HG03457 (cell line): ENCODE measurements around the gene CHST15.

Experiments used
- ATAC-seq: cut with Tn5 transposase; IDR thresholded peaks from one replicate; pipeline ENCODE4 v1.9.1; 2021; ENCODE audit warnings: moderate number of reproducible peaks; ENCODE audit not compliant: unreplicated experiment

Gene CHST15

DNA sequence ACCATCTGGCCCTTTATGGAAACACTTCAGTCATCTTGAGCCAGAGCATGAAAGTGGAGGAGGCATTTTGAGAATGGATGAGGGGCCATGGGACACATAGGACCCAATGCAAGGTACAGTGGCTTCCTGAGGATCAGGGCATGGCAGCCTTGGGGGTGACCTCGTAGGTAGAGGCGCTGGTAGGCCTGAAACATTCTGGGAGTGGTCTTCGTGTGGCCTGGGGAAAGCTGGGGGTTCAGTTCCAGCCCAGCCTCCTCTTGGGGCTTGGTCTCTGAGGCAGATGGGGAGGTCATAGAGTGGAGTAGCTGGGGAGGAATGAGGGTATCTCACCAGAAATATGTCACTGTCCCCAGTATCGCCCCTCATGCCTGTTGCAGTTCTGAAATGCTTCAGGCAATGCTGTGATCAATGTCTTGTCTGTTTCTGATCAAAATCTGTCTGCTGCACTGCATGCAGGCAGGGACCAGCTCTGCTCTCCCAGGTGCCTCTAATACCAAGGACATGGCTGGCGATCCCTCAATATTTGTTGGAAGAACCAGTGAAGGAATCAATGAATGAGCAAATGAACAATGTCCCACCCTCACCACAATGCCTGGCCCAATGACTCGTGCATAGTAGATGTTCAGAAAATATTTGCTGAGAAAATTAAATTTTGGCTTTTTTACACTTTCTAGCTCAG is 90.9 kb downstream of the CHST15 start:
- no peak for ATAC-seq

DNA sequence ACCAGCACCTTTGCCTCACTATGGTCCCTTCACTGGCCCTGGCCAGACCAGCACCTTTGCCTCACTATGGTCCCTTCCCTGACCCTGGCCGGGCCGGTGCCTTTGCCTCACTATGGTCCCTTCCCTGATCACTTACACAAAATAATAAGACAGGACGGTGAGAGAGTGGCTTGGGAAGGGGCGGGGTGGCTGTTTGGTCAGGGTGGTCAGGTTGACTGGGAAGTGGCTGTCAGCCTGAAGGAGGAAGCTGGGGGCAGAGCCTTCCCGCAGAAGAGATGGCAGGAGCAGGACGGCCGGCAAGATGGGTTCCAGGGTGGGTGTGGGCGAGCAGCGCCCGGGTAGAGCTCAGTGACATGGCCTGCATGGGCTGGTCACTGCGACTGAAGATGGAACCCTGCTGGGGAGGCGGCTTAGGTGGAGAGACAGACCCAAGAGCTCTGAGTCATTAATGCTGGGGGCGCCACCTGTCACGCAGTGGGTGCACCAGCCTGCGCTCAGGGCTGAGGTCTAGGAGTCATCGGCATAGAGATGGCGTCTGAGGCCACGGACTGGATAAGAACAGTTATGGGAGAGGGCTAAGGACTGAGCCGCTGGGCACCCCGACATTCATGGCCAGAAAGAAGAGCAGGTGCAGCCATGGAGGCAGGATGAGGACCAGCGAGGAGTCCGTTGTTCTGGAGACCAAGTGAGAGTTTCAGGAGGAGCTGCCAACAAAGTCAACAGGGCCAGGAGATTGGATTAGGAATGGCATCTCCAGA is 91.8 kb downstream of the CHST15 start:
- ATAC-seq: no peak

DNA sequence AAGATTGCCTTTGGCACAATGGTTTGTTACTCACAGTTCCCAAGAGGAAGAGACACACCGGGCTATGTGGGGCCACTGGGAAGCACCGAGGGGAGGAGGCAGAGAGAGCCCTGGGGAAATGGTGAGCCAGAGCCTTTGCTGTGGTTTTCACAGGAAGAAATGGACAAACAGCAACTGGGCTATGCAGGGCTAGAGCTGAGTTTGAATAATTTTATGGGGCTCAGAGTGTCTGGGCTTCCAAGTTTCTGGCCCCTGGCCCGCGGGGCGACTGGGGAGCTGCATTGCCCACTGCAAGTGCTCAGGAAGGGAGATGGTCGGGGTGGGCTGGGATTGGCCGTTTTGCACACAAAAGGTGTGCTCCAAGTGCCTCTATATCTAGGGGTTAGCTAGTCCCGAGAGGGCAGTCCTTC is 92.6 kb downstream of the CHST15 start:
- ATAC-seq: no peak

DNA sequence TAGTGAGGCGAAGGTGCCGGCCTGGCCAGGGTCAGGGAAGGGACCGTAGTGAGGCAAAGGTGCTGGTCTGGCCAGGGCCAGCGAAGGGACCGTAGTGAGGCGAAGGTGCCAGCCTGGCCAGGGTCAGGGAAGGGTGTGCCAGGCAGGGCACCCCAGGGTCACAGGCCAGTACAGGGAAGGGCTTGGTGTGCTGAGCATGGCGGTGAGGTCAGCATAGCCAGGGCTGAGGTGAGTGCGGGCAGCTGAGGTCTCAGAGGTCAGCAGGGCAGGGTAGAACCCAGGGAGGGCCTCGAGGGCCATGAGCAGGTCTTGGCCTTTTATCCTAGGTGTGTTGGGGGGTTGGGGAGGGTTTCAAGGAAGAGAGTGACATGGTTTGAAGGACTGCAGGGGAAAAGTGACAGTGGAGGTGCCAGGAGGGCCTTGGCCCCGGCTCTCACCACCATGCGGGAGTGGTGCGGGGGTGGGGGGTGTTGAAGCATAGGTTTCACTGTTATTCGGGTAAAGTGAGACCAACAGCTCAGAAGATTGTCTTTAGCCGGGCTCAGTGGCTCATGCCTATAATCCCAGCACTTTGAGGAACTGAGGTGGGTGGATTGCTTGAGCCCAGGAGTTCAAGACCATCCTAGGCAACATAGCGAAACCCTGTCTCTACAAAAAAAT is 93.3 kb downstream of the CHST15 start:
- ATAC-seq: no peak

DNA sequence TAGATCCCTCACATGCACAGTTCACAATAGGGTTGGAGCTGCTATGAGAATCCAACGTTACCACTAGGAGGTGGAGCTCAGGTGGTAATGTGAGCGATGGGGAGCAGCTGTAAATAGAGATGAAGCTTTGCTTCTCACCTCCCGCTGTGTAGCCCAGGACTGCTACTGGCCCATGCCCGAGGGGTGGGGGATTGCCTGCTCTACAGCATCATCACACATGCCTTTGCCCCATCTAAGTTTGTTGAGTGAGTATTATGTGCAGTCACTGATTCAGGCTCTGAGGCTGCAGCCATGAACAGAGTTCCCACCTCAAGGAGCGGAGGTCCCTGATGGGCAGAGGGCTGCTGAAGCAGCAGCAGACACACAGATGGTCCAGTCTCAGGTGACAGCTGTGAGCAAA is 94.1 kb downstream of the CHST15 start:
- ATAC-seq: no peak

DNA sequence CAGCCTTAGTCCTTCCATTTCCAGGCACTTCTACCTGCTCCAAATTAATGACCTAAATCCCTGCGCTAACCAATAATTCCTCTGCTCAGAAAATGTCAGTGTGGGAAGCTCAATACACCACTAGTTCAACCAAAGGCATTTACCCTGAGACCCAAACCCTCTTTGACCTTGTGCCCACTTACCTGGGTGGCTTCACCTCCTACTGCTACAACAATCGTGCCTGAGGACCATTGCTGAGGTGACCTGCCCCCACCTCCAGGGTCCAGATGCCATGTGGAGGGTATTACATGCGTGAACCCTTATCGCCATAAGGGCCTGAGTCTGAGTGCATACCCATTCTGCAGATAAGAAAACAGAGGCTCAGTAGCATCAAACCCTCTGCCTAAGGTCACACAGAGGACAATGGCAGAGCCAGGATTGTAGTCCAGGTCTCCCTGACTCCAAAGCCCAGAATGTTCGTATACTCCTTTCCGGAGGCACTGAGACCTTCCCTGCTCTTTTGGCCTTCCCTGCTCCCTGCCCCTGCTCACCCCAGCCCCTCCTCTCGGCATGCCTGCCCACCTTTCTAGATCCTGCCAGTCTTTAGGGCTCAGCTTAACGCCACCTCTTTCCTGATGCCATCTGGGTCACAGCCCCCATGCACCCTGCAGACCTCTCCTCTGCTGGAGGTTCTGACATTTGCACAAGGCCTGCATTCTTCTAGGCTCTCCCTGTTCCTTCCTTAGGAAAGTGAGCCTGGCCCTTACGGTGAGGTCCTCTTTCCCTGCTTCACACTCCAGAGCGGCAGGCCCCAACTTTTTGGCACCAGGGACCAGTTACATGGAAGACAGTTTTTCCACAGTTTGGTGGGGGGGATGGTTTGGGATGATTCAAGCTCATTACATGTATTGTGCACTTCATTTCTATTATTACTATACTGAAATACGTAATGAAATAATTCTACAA is 94.9 kb downstream of the CHST15 start:
- no peak for ATAC-seq

DNA sequence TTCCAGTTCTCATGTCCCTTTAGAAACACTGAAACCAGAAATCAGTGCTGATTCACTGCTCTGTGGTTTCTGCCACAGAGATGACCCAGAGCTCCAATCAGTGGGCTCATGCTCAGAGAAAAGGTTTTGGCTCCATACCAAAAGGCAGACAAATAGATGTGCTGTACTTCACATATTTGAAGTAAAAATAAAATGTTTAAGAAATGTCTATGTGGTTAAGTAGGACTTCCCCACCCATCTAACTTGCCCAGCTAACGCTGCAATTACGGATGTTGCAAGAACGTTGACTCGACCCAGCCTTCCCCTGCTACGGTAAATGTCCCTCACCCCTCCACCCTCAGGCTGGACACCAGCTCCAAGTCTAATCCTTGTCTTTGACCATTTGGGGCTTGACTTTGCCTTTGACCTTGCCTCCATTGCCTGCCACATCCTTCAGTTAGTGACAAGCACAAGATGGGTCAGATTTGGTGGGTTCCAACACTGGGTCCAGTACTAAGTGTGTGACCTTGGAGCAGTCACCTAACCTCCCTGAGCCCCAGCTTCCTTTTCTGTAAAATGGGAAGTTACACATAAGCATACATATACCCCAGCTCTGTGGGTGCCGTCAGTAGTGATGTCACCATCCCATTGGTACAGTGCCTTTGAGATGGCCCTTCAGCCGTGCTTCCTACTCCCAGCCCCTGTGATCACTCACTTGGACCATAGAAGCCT is 95.8 kb downstream of the CHST15 start:
- ATAC-seq: no peak

DNA sequence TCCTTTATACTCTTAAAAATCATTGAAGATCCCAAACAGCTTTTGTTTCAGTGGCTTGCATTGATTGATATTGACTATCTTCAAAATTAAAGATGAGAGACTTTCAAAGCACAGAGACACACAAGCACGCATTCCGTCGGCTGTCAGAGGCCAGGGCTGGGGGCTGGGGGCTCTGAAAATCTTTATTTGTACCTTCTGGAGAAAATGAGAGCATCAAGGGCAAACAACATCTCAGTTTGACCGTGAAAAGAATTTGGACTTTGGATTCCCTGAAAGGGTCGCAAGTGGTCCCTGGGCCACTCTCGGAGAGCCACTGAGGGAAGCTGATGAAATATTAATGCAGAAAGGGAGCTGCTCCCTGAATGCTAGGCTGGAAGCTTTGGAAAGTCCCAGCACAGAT is 96.4 kb downstream of the CHST15 start:
- ATAC-seq: no peak

DNA sequence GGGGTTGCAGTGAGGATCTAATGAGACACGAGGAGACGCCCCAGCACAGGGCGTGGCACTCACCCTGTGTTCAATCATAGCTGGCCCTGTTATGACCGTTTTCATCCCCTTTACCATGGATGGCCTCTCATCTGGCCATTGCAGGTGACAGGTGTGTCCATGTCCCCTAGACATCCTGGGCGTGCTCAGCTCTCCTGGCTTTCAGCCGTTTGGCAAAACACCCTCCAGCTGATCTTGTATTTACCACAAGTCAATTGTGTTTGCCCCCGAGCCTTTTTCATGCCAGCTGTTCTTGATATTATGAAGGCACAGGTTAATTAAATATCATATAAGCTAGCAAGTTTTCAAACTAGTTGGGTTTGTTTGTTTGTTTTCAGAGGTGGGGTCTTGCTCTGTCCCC is 97.1 kb downstream of the CHST15 start:
- no peak for ATAC-seq

DNA sequence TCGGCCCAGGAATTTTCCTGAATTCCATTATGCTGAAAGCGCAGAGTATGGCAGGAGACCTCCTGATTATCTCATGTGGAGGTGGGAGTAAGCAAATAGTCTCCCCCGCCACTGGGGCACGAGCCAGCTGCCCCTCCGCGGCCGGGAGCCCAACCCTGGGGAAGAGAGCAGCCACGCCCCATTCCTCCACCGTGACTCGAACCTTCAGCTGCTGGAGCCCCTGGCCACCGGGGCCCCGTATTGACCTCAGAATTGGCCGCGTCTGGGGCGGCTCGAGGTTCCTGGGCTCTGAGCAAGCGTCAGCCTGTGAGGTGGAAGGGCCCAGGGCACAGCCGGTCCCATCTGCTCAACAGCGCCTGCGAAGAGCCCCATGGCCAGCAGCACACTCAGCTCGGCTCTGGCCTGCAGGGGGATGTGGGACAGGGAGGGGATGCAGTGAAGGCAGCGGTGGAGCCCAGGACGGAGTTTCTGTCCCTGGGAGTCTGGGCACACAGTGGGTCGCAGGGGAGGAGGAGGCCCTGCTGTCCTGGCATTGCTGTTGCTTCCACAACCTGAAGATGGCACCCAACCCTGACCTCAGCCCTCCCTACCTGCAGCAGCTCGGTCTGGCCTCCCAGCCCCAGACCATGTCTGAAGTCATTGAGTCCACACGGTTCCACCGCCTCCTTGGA is 97.8 kb downstream of the CHST15 start:
- ATAC-seq: no peak

DNA sequence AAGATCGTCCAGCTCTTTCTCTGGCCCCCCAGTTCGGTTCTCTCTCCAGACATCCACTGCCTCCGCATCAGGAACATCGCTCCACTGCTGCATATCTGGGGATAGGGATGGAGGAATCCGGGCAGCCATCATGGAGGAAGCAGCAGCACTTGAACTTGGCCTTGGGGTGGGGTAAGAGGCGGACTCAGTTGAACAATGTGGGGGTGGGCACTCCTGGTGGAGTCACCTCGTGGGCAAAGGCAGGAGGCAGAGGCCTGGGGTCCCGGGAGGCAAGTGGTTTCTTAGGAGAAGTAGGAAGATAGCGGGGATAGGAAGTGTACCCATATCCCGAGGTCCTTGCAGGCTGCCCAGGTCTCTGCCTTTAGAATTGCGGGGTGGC is 98.3 kb downstream of the CHST15 start:
- no peak for ATAC-seq

DNA sequence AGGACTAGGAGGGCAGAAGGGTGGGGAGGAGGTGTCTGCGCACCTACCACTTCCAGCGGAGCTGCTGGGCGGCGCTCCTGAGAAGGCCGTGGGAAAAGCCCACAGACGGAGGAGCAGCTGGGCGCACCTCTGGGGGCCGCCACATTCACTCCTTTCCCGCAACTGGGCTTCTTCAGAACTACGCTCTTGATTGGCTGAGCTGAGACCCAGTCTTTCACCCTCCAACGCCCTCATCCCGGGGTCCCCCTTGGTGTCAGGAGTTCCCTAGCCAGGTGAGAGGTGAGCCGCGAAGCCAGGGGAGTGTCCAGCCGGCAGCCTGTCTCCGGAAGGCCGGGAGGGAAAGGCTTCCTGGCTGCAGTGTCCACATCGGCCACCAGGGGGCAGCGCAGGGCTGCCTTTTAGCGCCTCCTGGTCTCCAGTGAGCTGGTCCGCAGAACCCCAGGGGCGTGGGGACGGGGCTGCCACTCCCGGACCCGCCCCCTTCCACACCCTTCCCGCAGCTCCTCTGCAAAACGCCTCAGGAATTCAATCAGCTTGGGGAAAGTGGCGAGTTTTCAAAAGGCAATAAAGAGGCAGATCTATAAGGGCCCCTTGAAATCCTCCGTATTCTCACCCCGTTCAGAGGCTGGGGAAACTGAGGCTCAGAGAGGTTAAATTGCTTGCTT is 98.8 kb downstream of the CHST15 start:
- no peak for ATAC-seq

DNA sequence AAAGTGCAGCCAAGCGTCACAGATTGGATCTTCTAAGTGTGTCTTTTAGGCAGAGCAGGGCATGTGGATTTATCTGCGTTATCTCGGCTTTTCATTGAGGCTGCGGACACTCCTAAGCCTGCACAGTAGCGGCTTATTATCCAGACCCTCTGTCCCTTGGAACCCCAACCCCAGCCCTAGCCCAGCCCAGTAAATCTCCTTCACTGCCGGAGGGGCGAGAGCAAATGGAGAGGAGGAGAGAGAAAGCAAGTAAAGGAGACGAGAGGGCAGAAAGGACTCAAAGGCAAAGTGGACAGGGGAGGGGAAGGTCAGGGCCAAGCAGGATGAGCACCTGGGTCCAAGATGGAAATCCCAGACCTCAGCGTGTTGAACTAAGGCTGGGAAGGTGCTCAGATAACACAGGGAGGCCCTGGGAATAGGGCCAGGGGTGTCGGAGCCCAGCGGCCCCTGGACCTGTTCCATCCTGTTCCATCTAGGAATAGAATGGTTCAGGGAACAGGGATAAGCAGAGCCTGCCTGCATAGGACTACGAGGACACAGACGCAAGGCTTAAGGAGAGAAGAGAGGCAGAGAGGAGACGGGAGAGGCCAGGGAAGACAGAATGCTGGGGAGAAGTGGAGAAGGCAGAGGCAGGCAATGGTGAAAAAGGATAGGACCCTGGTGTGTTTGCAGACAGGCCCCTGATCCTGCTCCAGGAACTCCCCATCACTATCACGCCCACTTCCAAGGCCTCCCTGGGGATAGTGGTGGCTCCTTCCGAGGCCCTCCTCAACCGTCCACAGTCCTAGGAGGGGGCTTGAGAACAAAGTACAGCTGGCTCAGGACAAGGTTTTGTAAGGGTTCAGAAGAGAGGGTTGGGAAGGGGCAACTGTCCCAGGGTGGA is 99.6 kb downstream of the CHST15 start:
- no peak for ATAC-seq

DNA sequence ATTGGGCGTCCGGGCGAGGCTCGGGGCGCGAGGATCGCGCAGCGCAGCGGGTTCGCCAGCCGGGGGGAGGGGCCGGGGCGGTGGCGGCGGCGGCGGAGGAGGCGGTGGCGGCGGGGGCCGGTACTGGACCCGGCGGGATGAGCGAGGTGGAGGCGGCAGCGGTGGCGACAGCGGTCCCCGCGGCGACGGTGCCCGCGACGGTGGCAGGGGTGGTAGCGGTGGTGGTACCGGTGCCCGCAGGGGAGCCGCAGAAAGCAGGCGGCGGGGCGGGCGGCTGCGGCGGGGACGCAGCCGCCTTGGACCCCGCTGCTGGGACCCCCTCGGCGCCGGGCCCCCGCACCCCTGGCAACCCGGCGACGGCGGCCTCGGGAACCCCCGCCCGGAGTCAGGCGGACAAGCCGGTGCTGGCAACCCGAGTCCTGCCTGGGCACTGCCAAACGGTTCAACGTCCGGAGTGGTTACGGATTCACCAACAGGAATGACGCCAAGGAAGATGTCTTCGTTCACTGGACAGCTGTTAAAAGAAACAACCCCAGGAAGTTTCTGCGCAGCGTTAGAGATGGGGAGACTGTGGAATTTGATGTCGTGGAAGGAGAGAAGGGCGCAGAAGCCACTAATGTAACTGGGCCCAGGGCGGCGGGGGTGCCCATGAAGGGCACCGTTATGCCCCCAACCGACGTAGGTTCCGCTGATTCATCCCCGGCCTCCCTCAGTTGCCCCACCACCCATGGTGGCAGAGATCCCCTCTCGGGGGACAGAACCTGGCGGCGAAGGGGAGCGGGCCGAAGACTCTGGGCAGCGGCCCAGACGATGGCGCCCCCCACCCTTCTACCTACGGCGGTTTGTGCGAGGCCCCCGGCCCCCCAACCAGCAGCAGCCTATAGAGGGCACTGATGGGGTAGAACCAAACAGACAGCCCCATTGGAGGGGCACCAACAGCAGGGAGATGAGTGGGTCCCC is 101.5 kb downstream of the CHST15 start:
- no peak for ATAC-seq

DNA sequence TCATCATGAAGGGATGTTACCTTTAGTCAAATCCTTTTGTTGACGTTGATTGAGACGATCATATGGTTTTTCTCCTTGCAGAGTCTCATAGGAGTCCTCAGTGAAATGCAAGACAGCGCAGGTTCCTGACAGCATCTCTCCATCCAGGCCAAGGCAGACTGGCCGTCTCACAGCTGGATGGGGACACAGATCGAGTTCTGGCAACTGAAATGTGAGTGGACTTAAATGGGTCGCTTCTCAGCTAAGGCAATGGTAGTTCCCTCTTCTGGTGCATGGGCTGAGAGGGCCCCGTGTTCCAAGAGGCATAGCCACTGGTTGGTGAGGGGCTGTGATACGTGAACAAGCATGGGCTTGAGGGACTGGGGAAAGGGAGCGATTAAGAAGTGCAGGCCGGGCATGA is 102.5 kb downstream of the CHST15 start:
- ATAC-seq: no peak

DNA sequence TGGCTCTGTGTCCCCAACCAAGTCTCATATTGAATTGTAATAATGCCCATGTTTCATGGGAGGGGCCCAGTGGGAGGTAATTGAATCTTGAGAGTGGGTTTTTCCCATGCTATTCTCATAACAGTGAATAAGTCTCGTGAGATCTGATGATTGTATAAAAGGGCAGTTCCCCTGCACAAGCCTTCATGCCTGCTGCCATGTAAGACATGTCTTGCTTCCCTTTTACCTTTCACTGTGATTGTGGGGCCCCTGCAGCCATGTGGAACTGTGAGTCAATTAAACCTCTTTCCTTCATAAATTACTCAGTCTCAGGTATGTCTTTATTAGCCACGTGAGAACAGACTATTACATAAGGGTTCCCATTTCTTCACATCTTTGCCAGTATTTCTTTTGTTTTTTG is 104.7 kb downstream of the CHST15 start:
- ATAC-seq: no peak

DNA sequence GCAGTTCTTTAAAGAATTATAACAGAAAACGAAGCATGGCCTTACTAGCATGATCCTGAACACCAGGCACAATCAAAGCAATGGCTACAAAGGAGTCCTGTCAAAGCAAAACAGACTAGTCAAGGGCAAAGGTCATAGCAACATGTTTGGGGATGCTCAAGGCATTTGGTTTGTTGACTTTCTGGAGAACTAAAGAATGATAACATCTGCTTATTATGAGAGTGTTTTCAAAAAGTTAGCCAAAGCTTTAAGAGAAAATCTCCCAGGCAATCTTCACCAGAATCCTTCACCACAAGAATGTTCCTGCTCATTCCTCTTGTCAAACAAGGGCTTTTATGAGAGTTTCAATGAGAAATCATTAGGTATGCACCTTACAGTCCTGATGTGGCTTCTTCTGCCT is 106.7 kb downstream of the CHST15 start:
- ATAC-seq: no peak
